Epithelial cell of proximal tubule (primary cell): ENCODE data around the gene CES5A. TPM values are rescaled to one million over a fixed set of nuclear protein-coding genes. Genes with fewer than 3 reads are reported as not detected.

Experiments used
- DNase-seq: peaks from one replicate; pipeline ENCODE4 v3.0.0-alpha.2; 2011; ENCODE audit warnings: low read depth
- H3K4me3 ChIP-seq: 2 replicates; pipeline ENCODE4 v1.5.1; 2011; ENCODE audit warnings: low read depth, mild to moderate bottlenecking, low read length
- total RNA-seq: library from RNA; depleted of rRNA; stranded (reverse); fragments of >200 nt; gene quantifications from 2 replicates; pipeline ENCODE4 v1.2.3, GENCODE V29; 2015
- TF ChIP-seq, protein P1 (sequence below): conservative IDR thresholded peaks from 2 replicates; pipeline ENCODE4 v1.5.1; 2012; ENCODE audit warnings: low read depth, mild to moderate bottlenecking, low read length

The CES5A gene
- total RNA-seq, 1 donor from 2014 or later: not detected

DNA sequence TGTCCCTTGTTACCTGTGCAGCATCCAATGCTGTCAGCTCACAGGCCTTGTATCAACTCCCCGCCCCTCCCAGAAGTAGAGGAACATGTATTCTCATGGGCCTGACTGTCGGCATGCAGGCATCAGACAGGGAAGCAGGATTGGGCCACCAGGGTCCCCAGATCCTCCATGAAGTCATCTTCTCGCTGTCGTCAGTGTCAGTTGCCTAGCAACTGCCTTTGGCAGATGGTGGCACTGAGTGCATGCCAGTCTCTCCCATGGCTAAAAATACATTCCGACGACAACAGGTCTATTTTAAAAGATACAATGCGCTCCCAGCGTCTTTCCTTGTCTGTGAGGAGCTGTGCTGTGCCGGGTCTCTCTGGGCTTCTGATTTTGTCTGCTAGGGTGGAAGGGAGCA is 36.8 kb upstream of the CES5A start:
- DNase-seq: no peak
- TF ChIP-seq, protein P1, sequence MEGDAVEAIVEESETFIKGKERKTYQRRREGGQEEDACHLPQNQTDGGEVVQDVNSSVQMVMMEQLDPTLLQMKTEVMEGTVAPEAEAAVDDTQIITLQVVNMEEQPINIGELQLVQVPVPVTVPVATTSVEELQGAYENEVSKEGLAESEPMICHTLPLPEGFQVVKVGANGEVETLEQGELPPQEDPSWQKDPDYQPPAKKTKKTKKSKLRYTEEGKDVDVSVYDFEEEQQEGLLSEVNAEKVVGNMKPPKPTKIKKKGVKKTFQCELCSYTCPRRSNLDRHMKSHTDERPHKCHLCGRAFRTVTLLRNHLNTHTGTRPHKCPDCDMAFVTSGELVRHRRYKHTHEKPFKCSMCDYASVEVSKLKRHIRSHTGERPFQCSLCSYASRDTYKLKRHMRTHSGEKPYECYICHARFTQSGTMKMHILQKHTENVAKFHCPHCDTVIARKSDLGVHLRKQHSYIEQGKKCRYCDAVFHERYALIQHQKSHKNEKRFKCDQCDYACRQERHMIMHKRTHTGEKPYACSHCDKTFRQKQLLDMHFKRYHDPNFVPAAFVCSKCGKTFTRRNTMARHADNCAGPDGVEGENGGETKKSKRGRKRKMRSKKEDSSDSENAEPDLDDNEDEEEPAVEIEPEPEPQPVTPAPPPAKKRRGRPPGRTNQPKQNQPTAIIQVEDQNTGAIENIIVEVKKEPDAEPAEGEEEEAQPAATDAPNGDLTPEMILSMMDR: no peak

DNA sequence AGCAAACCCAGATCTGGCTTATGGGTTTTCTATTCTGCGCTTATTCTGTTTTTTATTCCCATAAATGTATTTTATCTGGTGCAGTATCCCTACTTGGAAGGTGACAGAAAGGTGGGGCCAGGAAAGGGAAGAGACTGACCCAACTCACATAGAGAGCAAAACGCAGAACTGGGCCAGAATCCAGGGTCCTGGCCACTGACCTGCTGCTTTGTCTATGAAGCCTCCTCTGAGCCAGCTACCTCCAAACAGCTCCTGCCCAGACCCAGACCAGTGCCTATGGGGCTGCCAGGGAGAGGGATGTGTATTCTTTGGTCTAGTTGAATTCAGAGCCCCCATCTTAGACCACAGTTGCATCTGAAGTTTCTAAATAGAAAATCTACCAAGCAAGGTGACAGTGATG is 36.4 kb upstream of the CES5A start:
- no peak for DNase-seq
- TF ChIP-seq, protein P1: no peak
- H3K4me3 ChIP-seq: no peak overlapping the region

More for the DNA sequence above, 36.8 kb upstream of the CES5A start:
- no peak overlapping the region for H3K4me3 ChIP-seq

DNA sequence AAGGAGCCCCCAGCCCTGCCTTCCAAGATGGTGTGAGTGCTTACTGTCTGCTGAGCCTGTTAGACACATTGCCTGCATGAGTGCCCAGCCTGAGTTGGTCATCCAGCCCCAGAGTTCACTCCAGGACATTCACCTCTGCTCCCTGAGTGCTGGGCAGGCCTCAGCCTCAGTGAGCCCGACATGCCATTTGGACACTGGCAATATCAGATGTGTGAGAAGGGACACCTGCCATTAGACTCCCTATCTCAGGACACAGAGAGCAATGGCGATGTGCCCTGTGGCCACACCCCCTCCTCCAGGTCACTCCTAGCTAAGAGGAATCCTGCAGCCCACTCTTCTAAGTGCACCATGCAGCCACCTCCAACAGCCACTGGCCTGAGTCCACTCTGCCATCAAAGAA is 34.7 kb upstream of the CES5A start:
- no peak for DNase-seq
- no peak overlapping the region for H3K4me3 ChIP-seq
- TF ChIP-seq, protein P1: no peak

DNA sequence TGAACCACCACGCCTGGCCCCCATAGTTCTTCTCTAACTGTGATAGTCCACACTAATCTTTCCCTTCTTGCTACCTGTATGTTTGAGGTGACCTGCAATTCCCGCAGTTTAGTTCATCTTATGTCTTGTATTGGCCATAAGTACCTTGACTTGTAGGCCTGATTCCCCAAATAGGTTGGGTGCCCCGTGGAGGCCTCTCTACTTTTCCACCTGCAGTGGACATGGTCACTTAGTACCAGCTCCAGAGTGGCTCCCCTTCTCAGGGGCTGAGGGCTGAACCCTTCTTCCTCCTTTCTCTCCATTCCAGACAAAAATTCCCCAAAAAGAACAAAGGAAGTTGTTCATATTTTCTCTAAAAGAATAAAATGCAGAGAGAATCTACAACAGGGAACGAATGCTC is 33.5 kb upstream of the CES5A start:
- TF ChIP-seq, protein P1: no peak
- H3K4me3 ChIP-seq: no peak overlapping the region
- no peak for DNase-seq

DNA sequence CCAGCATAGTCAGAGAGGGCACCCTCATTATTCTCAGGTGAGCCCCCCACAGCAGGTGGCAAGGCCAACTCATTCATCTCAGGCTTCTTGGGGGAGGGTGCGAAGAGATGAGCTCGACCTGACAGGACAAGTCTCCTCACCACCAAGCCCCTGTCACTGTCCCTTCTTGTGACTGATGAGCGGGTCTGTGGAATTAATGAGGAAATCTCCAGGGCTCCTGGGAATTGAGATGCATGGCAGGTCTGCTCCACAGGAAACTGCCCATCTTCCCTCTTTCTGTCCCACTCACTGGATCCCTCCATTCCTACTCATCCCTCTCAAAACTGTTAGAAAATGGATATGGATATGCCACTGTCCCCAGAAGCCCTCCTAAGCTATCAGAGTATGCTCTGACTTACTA is 32.5 kb upstream of the CES5A start:
- H3K4me3 ChIP-seq: no peak overlapping the region
- TF ChIP-seq, protein P1: no peak
- DNase-seq: no peak

DNA sequence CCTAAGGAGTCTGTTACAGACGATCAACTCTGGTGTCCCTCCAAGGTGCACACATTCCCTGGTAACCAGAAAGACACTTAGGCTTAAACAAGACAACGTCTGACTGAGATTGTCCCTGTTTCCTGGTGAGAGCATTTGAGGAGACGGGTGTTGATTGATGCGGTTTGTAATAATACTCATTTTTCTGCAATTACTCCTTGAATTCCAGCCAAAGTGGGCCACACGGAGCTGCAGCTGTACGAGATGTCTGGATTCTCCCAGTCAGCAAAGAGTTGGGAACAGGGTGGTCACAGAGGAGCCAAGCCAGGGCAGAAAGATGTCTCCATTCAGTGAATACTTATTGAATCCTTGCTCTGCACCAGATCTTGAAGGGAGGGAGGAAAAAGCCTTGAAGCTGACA is 30.9 kb upstream of the CES5A start:
- DNase-seq: no peak
- TF ChIP-seq, protein P1: no peak
- H3K4me3 ChIP-seq: no peak overlapping the region

DNA sequence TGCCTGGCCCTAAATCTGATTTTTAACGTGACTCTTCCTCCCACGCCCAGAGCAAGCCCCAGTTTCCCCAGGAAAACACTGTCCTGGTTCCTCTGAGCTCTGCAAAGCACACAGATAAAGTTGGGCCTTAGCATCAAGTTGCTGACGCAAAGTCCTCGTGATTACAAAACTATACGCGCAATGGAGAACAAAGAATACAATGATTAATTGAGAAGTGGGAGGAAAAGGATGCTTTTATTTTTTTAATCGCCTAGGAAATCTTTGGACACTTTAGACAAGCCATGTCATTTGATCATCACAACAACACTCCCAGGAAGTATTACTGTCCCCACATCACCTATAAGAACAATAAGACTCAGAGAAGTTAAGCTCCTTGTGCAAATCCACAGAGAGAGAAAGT is 30.5 kb upstream of the CES5A start:
- TF ChIP-seq, protein P1: no peak
- H3K4me3 ChIP-seq: no peak overlapping the region
- DNase-seq: no peak
